Astrocyte (in vitro differentiated cells and primary cell): ENCODE measurements around the gene BTRC. TPM values are rescaled to one million over a fixed set of nuclear protein-coding genes. Genes with fewer than 3 reads are reported as not detected.
A peak's percentile ranks its signal among the peaks of the same experiment; 100 is the strongest.

ENCODE experiments used
- DNase-seq: peaks from one replicate; pipeline ENCODE4 v3.0.0-alpha.2; 2010; ENCODE audit warnings: low read depth
- FAIRE-seq: peaks from 2 replicates; lab custom pipeline; 2011; peaks lifted over from hg19 to GRCh38; lab: Jason Lieb, UNC
- H2AFZ ChIP-seq: 2 replicates; pipeline ENCODE4 v1.6.0; 2012; ENCODE audit warnings: low read depth, low read length, inconsistent platforms
- H3K27ac ChIP-seq: 2 replicates; pipeline ENCODE4 v1.5.1; 2011; ENCODE audit warnings: low read depth, low read length, inconsistent platforms
- H3K27me3 ChIP-seq: 2 replicates; pipeline ENCODE4 v1.6.0; 2011; ENCODE audit warnings: low read length, inconsistent platforms; ENCODE audit not compliant: insufficient read depth
- H3K36me3 ChIP-seq: 2 replicates; pipeline ENCODE4 v1.5.1; 2011; ENCODE audit warnings: low read length, inconsistent platforms; ENCODE audit not compliant: insufficient read depth
- H3K4me1 ChIP-seq: 2 replicates; pipeline ENCODE4 v1.5.1; 2011; ENCODE audit warnings: low read length, inconsistent platforms; ENCODE audit not compliant: insufficient read depth
- H3K4me2 ChIP-seq: 2 replicates; pipeline ENCODE4 v1.6.0; 2012; ENCODE audit warnings: low read length, inconsistent platforms
- H3K4me3 ChIP-seq: 2 replicates; pipeline ENCODE4 v1.5.1; 2011; ENCODE audit warnings: low read depth, mild to moderate bottlenecking, low read length, inconsistent platforms; ENCODE audit not compliant: insufficient read depth
- H3K79me2 ChIP-seq: 2 replicates; pipeline ENCODE4 v1.6.0; 2012; ENCODE audit warnings: mild to moderate bottlenecking, low read length, inconsistent platforms; ENCODE audit not compliant: insufficient read depth
- H3K9ac ChIP-seq: 2 replicates; pipeline ENCODE4 v1.6.0; 2012; ENCODE audit warnings: mild to moderate bottlenecking, low read length, inconsistent platforms
- H3K9me3 ChIP-seq: 2 replicates; pipeline ENCODE4 v1.5.1; 2012; ENCODE audit warnings: low read depth, mild to moderate bottlenecking, low read length, inconsistent platforms; ENCODE audit not compliant: insufficient read depth
- H4K20me1 ChIP-seq: 2 replicates; pipeline ENCODE4 v1.6.0; 2012; ENCODE audit warnings: low read length, inconsistent platforms; ENCODE audit not compliant: insufficient read depth
- H3K27ac Mint-ChIP-seq: one replicate; pipeline ENCODE4 v1.8.0; 2021; ENCODE audit warnings: mild to moderate bottlenecking, mixed read lengths; ENCODE audit not compliant: unreplicated experiment
- H3K27me3 Mint-ChIP-seq: one replicate; pipeline ENCODE4 v1.8.0; 2021; ENCODE audit warnings: low read depth, mixed read lengths; ENCODE audit not compliant: unreplicated experiment
- H3K36me3 Mint-ChIP-seq: one replicate; pipeline ENCODE4 v1.8.0; 2021; ENCODE audit warnings: low read depth, mixed read lengths; ENCODE audit not compliant: unreplicated experiment
- H3K4me1 Mint-ChIP-seq: one replicate; pipeline ENCODE4 v1.8.0; 2021; ENCODE audit warnings: low read depth, mixed read lengths; ENCODE audit not compliant: unreplicated experiment
- H3K4me3 Mint-ChIP-seq: one replicate; pipeline ENCODE4 v1.8.0; 2021; ENCODE audit warnings: mild to moderate bottlenecking, moderate library complexity, mixed read lengths; ENCODE audit not compliant: unreplicated experiment
- H3K9me3 Mint-ChIP-seq: one replicate; pipeline ENCODE4 v1.8.0; 2021; ENCODE audit warnings: mild to moderate bottlenecking, mixed read lengths; ENCODE audit not compliant: unreplicated experiment
- CTCF ChIP-seq: IDR thresholded peaks from 2 replicates; pipeline ENCODE4 v1.5.1; 2011; ENCODE audit warnings: low read depth, mild to moderate bottlenecking, inconsistent platforms, low read length, moderate library complexity; ENCODE audit not compliant: insufficient read depth
- EZH2 ChIP-seq: IDR thresholded peaks from 2 replicates; pipeline ENCODE4 v1.6.1; 2012; ENCODE audit warnings: mild to moderate bottlenecking, low read length, inconsistent platforms; ENCODE audit not compliant: insufficient read depth
- total RNA-seq: library from RNA; stranded (reverse); gene quantifications from 2 replicates; pipeline ENCODE4 v1.2.1, GENCODE V29; 2021

Gene BTRC
- total RNA-seq, 1 donor from 2014 or later = 33.3 TPM

GRCh38 chr10:101375076-101375475, 21.1 kb downstream of the BTRC start:
- Histone ChIP-seq H4K20me1 (peaks cover 43% of the 10 kb centered on the region), H2AFZ (no peak overlapping the region), H3K36me3 (no peaks in the 10 kb centered on the region), H3K79me2 (peaks cover 9% of the 10 kb centered on the region), H3K27ac (no peak overlapping the region), H3K27me3 (no peaks in the 10 kb centered on the region), H3K4me3 (no peak overlapping the region), H3K9ac (no peak overlapping the region), H3K4me2 (no peak overlapping the region), H3K4me1 (no peaks in the 10 kb centered on the region), H3K9me3 (no peaks in the 10 kb centered on the region)
- no peak overlapping the region for H3K4me3 Mint-ChIP-seq
- H3K4me1 Mint-ChIP-seq = no peaks in the 10 kb centered on the region
- no peaks in the 10 kb centered on the region for H3K9me3 Mint-ChIP-seq
- FAIRE-seq = no peak
- no peaks in the 10 kb centered on the region for H3K36me3 Mint-ChIP-seq
- no peaks in the 10 kb centered on the region for H3K27me3 Mint-ChIP-seq
- no peak for DNase-seq
- no peak for TF ChIP-seq EZH2
- TF ChIP-seq CTCF = no peak
- no peak overlapping the region for H3K27ac Mint-ChIP-seq

- Histone ChIP-seq H4K20me1 (peaks cover 45% of the 10 kb centered on the region), H3K27me3 (no peaks in the 10 kb centered on the region), H3K27ac (no peak overlapping the region), H3K9ac (no peak overlapping the region), H3K4me3 (no peak overlapping the region), H3K4me2 (no peak overlapping the region), H3K9me3 (no peaks in the 10 kb centered on the region), H2AFZ (no peak overlapping the region), H3K36me3 (no peaks in the 10 kb centered on the region), H3K4me1 (no peaks in the 10 kb centered on the region), H3K79me2 (peaks cover 5% of the 10 kb centered on the region)
- FAIRE-seq = no peak
- Mint-ChIP-seq H3K4me1 (no peaks in the 10 kb centered on the region), H3K4me3 (no peak overlapping the region), H3K36me3 (no peaks in the 10 kb centered on the region), H3K27me3 (no peaks in the 10 kb centered on the region), H3K27ac (no peak overlapping the region), H3K9me3 (no peaks in the 10 kb centered on the region)
- DNase-seq = no peak
- TF ChIP-seq EZH2 = no peak
- TF ChIP-seq CTCF = no peak
These were observed 25.8 kb downstream of the BTRC start for GRCh38 chr10:101379663-101380352.

- H3K4me2 ChIP-seq = no peak overlapping the region
- no peak overlapping the region for H3K4me3 ChIP-seq
- FAIRE-seq (peak; percentile 23), DNase-seq (no peak)
- peaks cover 5% of the 10 kb centered on the region for H3K79me2 ChIP-seq
- no peaks in the 10 kb centered on the region for H3K27me3 ChIP-seq
- H3K36me3 ChIP-seq = no peaks in the 10 kb centered on the region
- no peaks in the 10 kb centered on the region for H3K9me3 ChIP-seq
- H3K27ac ChIP-seq = no peak overlapping the region
- no peaks in the 10 kb centered on the region for H3K4me1 ChIP-seq
- H4K20me1 ChIP-seq = peaks cover 40% of the 10 kb centered on the region
- Mint-ChIP-seq H3K27ac (no peak overlapping the region), H3K9me3 (no peaks in the 10 kb centered on the region), H3K27me3 (no peaks in the 10 kb centered on the region), H3K36me3 (no peaks in the 10 kb centered on the region), H3K4me1 (no peaks in the 10 kb centered on the region), H3K4me3 (no peak overlapping the region)
- no peak overlapping the region for H2AFZ ChIP-seq
- TF ChIP-seq EZH2 = no peak
- no peak for TF ChIP-seq CTCF
- no peak overlapping the region for H3K9ac ChIP-seq
These were observed 26.5 kb downstream of the BTRC start for GRCh38 chr10:101380353-101381017.
